ENCODE data around the gene CAMKK2. TPM values are rescaled to one million over a fixed set of nuclear protein-coding genes. Genes with fewer than 3 reads are reported as not detected.
A peak's percentile ranks its signal among the peaks of the same experiment; 100 is the strongest.
"Not testable (repeated sequence)": the region's sequence is repeated elsewhere in the genome, so short reads cannot be mapped to it uniquely, and the experiment has no call there.

The CAMKK2 gene
- total RNA-seq, 1 donor from 2014 or later: 20.5 TPM

- POLR2A ChIA-PET: no interaction called here
- Mint-ChIP-seq H3K9me3 (no peaks in the 10 kb centered on the region), H3K27me3 (no peaks in the 10 kb centered on the region), H3K36me3 (ENCODE audit: low read depth) (peaks cover 68% of the 10 kb centered on the region), H3K4me3 (no peak overlapping the region), H3K27ac (peak overlapping the region; percentile 59), H3K4me1 (peaks cover 7% of the 10 kb centered on the region)
- CTCF ChIA-PET: no interaction called here
- no peak for DNase-seq
- intact Hi-C loops (cut with micrococcal nuclease): no loop called here
- no peak for ATAC-seq (ENCODE audit: low read depth)
- TF ChIP-seq, protein P1, sequence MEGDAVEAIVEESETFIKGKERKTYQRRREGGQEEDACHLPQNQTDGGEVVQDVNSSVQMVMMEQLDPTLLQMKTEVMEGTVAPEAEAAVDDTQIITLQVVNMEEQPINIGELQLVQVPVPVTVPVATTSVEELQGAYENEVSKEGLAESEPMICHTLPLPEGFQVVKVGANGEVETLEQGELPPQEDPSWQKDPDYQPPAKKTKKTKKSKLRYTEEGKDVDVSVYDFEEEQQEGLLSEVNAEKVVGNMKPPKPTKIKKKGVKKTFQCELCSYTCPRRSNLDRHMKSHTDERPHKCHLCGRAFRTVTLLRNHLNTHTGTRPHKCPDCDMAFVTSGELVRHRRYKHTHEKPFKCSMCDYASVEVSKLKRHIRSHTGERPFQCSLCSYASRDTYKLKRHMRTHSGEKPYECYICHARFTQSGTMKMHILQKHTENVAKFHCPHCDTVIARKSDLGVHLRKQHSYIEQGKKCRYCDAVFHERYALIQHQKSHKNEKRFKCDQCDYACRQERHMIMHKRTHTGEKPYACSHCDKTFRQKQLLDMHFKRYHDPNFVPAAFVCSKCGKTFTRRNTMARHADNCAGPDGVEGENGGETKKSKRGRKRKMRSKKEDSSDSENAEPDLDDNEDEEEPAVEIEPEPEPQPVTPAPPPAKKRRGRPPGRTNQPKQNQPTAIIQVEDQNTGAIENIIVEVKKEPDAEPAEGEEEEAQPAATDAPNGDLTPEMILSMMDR (IDR thresholded peaks at IDR 0.05): no peak
These were observed 17.9 kb upstream of the CAMKK2 start for GRCh38 chr12:121314431-121314830.

- ATAC-seq (ENCODE audit: low read depth); intact Hi-C loops (cut with micrococcal nuclease); H3K27ac Mint-ChIP-seq; POLR2A ChIA-PET; H3K9me3 Mint-ChIP-seq; H3K27me3 Mint-ChIP-seq; H3K4me3 Mint-ChIP-seq; DNase-seq: not testable (repeated sequence)
- Mint-ChIP-seq H3K36me3 (ENCODE audit: low read depth) (peaks cover 55% of the 10 kb centered on the region), H3K4me1 (peaks cover 14% of the 10 kb centered on the region)
- CTCF ChIA-PET: interaction anchor here (0.7 kb wide), 1 partner anchor 1748 kb away, joined by 4 read pairs; no protein-coding TSS in a partner anchor
These were observed 13.7 kb upstream of the CAMKK2 start for GRCh38 chr12:121310231-121310630.

GRCh38 chr12:121307397-121307796 lies 10.9 kb upstream of the CAMKK2 start:
- H3K9me3 Mint-ChIP-seq; DNase-seq; intact Hi-C loops (cut with micrococcal nuclease); CTCF ChIA-PET; ATAC-seq (ENCODE audit: low read depth); H3K27ac Mint-ChIP-seq; H3K4me3 Mint-ChIP-seq; H3K27me3 Mint-ChIP-seq: not testable (repeated sequence)
- POLR2A ChIA-PET: interaction anchor here (1.4 kb wide), 1 partner anchor 94 kb away, joined by 4 read pairs; no protein-coding TSS in a partner anchor
- peaks cover 39% of the 10 kb centered on the region for H3K36me3 Mint-ChIP-seq (ENCODE audit: low read depth)
- peaks cover 22% of the 10 kb centered on the region for H3K4me1 Mint-ChIP-seq

DNA sequence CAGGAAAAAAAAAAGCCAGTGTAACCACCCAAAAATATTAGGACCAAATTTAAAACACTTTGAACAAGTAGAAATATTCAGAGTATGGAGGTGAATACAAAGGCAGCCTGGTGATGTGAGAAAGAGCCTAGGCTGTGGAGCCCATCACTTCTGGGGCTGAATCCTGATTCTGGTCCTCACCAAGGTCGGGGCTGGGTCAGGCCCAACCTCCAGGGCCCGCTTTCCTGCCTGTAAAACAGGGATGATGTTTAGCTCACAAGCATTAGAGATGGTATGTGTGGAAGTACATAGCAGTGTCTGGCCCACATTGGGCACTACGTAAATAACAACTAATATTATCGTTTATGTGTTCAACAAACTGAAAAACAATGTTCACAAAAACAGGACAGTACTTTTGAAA lies 7.8 kb upstream of the CAMKK2 start:
- ChIA-PET POLR2A (no interaction called here), CTCF (no interaction called here)
- TF ChIP-seq, protein P1 (IDR thresholded peaks at IDR 0.05): no peak
- Mint-ChIP-seq H3K36me3 (ENCODE audit: low read depth) (peaks cover 15% of the 10 kb centered on the region), H3K27ac (no peak overlapping the region), H3K4me1 (peaks cover 22% of the 10 kb centered on the region), H3K27me3 (no peaks in the 10 kb centered on the region), H3K9me3 (no peaks in the 10 kb centered on the region), H3K4me3 (no peak overlapping the region)
- DNase-seq (no peak), ATAC-seq (ENCODE audit: low read depth) (no peak)
- intact Hi-C loops (cut with micrococcal nuclease): no loop called here

DNA sequence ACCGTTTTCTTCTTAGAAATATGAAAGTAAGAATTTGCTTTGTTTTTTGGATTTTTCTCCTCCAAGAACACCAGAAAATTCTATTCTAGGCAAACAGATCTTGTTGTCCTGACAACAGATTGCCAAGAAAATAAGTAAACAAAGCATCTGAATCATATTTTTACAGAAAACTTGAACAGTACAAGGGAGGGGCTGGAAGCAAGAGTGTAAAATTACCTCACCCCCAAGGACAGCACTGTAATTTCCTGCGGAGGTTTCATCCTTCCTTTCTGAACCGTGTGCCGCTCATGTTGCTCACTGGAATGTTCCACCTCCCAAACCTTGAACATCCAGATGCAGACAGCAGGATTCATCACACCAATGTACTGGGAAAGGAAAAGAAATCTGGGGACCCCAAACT lies 5.4 kb upstream of the CAMKK2 start:
- ChIA-PET CTCF (no interaction called here), POLR2A (no interaction called here)
- H3K36me3 Mint-ChIP-seq (ENCODE audit: low read depth): peaks cover under 1% of the 10 kb centered on the region
- DNase-seq (no peak), ATAC-seq (ENCODE audit: low read depth) (no peak)
- H3K27ac Mint-ChIP-seq: no peak overlapping the region
- intact Hi-C loops (cut with micrococcal nuclease): no loop called here
- peaks cover 29% of the 10 kb centered on the region for H3K4me1 Mint-ChIP-seq
- no peak overlapping the region for H3K4me3 Mint-ChIP-seq
- H3K9me3 Mint-ChIP-seq: no peaks in the 10 kb centered on the region
- TF ChIP-seq, protein P1 (IDR thresholded peaks at IDR 0.05): no peak
- H3K27me3 Mint-ChIP-seq: no peaks in the 10 kb centered on the region

GRCh38 chr12:121300083-121300819 lies 3.7 kb upstream of the CAMKK2 start:
- Mint-ChIP-seq H3K36me3 (ENCODE audit: low read depth) (peaks cover 1% of the 10 kb centered on the region), H3K4me3 (no peak overlapping the region), H3K27ac (no peak overlapping the region), H3K9me3 (no peaks in the 10 kb centered on the region), H3K4me1 (peaks cover 24% of the 10 kb centered on the region), H3K27me3 (no peaks in the 10 kb centered on the region)
- intact Hi-C loops (cut with micrococcal nuclease): no loop called here
- DNase-seq (no peak), ATAC-seq (ENCODE audit: low read depth) (no peak)
- CTCF ChIA-PET: no interaction called here
- TF ChIP-seq, protein P1 (IDR thresholded peaks at IDR 0.05): no peak
- POLR2A ChIA-PET: interaction anchor here (0.6 to 0.9 kb wide), 2 partner anchors 103 to 772 kb away, joined by 4 to 8 read pairs; no protein-coding TSS in a partner anchor
